CD4-positive, alpha-beta memory T cell (primary cell): ENCODE measurements around the gene MGST2. TPM values are rescaled to one million over a fixed set of nuclear protein-coding genes. Genes with fewer than 3 reads are reported as not detected.

Experiments
- CTCF ChIA-PET: fragments of 350-600 bp; sonication (Branson Sonifier 250); formaldehyde crosslinking; loops from one replicate; lab custom pipeline; 2021; ENCODE audit warnings: inconsistent platforms; ENCODE audit not compliant: partially characterized antibody; lab: Charles Lee
- POLR2A ChIA-PET: fragments of 350-600 bp; sonication (Branson Sonifier 250); formaldehyde crosslinking; loops from one replicate; lab custom pipeline; 2021; ENCODE audit not compliant: partially characterized antibody; lab: Charles Lee
- DNase-seq, 5 donors: peaks; one replicate each; pipeline versions ENCODE4 v3.0.0 to v3.0.0-alpha.2; 2020 to 2022; ENCODE audit warnings: mixed read lengths in 1 of 5
- H3K27ac ChIP-seq: one replicate; pipeline ENCODE4 v1.7.0; 2013; ENCODE audit warnings: low read depth, low read length
- H3K27me3 ChIP-seq: 2 replicates; pipeline ENCODE4 v1.7.0; 2013; ENCODE audit warnings: mild to moderate bottlenecking, low read length, moderate library complexity; ENCODE audit not compliant: insufficient read depth
- H3K36me3 ChIP-seq: 2 replicates; pipeline ENCODE4 v1.7.0; 2013; ENCODE audit warnings: mild to moderate bottlenecking, low read length, moderate library complexity; ENCODE audit not compliant: insufficient read depth
- H3K4me1 ChIP-seq: 2 replicates; pipeline ENCODE4 v1.7.0; 2013; ENCODE audit warnings: mild to moderate bottlenecking, low read length, moderate library complexity; ENCODE audit not compliant: insufficient read depth
- H3K4me3 ChIP-seq, 2 donors: one replicate each; pipeline ENCODE4 v1.7.0; 2013; ENCODE audit warnings: low read length in 2 of 2, mild to moderate bottlenecking in 1 of 2
- H3K9me3 ChIP-seq, 2 donors: one replicate each; pipeline ENCODE4 v1.7.0; 2013; ENCODE audit warnings: low read length in 2 of 2, control low read depth in 1 of 2; ENCODE audit not compliant: control insufficient read depth in 1 of 2
- H3K27ac Mint-ChIP-seq, 7 donors: one replicate each; pipeline ENCODE4 v1.8.0; 2020 to 2021; ENCODE audit warnings: mixed read lengths in 7 of 7, mild to moderate bottlenecking in 6 of 7, inconsistent platforms in 3 of 7, moderate library complexity in 3 of 7
- H3K27me3 Mint-ChIP-seq, 2 donors: one replicate each; pipeline ENCODE4 v1.8.0; 2020 to 2021; ENCODE audit warnings: mixed read lengths in 2 of 2
- H3K36me3 Mint-ChIP-seq, 2 donors: one replicate each; pipeline ENCODE4 v1.8.0; 2020 to 2021; ENCODE audit warnings: mixed read lengths in 2 of 2, inconsistent platforms in 1 of 2, mild to moderate bottlenecking in 1 of 2
- H3K4me1 Mint-ChIP-seq, 4 donors: one replicate each; pipeline ENCODE4 v1.8.0; 2020 to 2021; ENCODE audit warnings: mixed read lengths in 4 of 4, mild to moderate bottlenecking in 1 of 4
- H3K4me3 Mint-ChIP-seq, 8 donors: one replicate each; pipeline ENCODE4 v1.8.0; 2020 to 2021; ENCODE audit warnings: mixed read lengths in 8 of 8, mild to moderate bottlenecking in 7 of 8, moderate library complexity in 6 of 8, inconsistent platforms in 3 of 8
- H3K9me3 Mint-ChIP-seq, 8 donors: one replicate each; pipeline ENCODE4 v1.8.0; 2020 to 2021; ENCODE audit warnings: mixed read lengths in 8 of 8, mild to moderate bottlenecking in 5 of 8, inconsistent platforms in 3 of 8, moderate library complexity in 1 of 8
- intact Hi-C: fragments of 100-400 bp; cut with micrococcal nuclease; formaldehyde crosslinking; loops from one replicate; pipeline ENCODE4 v1.15.1; 2023
- polyA plus RNA-seq, 2 donors: library from polyadenylated mRNA; unstranded; fragments of 300-500 nt; fragmentation: Illumina TruSeq; gene quantifications; one replicate each; pipeline ENCODE4 v1.2.3, GENCODE V29; 2021
- total RNA-seq, 2 experiments: library from RNA; stranded (reverse); gene quantifications; one replicate each; pipeline ENCODE4 v1.2.3, GENCODE V29; 2021

Gene MGST2
- total and polyA plus RNA-seq, 4 experiments from 2014 or later = 1.0 to 26.2 (median 8.3) TPM

DNA sequence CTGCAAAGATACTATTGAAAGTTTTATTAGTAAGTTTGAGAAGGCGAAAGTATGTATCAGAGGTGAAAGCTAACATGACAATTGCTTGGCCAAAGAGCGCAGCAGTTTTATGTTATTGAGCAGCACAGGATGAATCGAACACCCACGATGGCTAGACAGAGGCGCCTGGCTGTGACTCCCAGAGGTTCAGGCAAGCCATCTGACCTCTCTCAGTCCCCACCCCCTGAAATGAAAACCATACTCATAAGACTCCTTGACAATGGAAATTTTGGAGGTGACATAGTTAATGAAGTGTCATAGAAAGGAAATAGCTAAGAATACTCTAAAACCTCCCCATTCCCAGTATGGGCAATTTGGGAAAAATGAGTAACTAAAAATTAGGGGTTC, 70.6 kb downstream of the MGST2 start:
- H3K9me3 Mint-ChIP-seq = no peaks in the 10 kb centered on the region
- Histone ChIP-seq H3K27ac (no peak overlapping the region), H3K9me3 (no peaks in the 10 kb centered on the region), H3K36me3 (no peaks in the 10 kb centered on the region), H3K27me3 (peaks cover 4% of the 10 kb centered on the region), H3K4me3 (no peak overlapping the region), H3K4me1 (peaks cover 14% of the 10 kb centered on the region)
- intact Hi-C loops = loop anchor here (10.0 kb wide), 1 partner anchor 629 kb away; no protein-coding TSS in a partner anchor
- DNase-seq = no peak
- peaks cover 40 to 45% of the 10 kb centered on the region in 2 donors for H3K27me3 Mint-ChIP-seq
- peaks cover 0 to 11% (median 8%) of the 10 kb centered on the region in 4 donors for H3K4me1 Mint-ChIP-seq
- no peaks in the 10 kb centered on the region for H3K36me3 Mint-ChIP-seq
- ChIA-PET CTCF (interaction anchor here (0.6 kb wide), 1 partner anchor 13 kb away, joined by 3 read pairs; no protein-coding TSS in a partner anchor), POLR2A (no interaction called here)
- H3K4me3 Mint-ChIP-seq = peak overlapping the region in 5 of 8 donors; percentile 34 to 62 (median 52)
- H3K27ac Mint-ChIP-seq = no peak overlapping the region

DNA sequence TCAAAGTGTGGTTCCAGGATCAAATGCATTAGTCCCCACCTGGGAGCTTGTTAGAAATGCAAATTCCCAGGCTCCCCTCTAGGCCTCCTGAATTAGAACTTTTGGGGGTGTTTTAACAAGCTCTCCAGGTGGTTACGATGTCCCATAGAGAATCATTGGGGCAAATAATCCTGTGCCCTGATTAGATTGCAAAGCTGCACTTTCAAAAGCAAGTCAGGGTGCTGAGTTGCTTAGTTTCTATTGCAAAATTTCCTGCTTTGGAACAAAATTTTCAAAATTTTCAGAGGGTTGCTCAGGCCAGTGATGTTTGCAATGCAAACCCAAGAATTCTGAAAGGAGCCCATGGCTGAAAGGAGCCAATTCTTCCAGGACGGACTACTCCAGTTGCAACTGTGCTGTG, 71.0 kb downstream of the MGST2 start:
- POLR2A ChIA-PET = no interaction called here
- Histone ChIP-seq H3K27me3 (peaks cover 4% of the 10 kb centered on the region), H3K9me3 (no peaks in the 10 kb centered on the region), H3K27ac (no peak overlapping the region), H3K4me3 (no peak overlapping the region), H3K4me1 (peaks cover 14% of the 10 kb centered on the region), H3K36me3 (no peaks in the 10 kb centered on the region)
- H3K4me3 Mint-ChIP-seq = no peak overlapping the region
- intact Hi-C loops = loop anchor here (10.0 kb wide), 1 partner anchor 628 kb away; no protein-coding TSS in a partner anchor
- H3K4me1 Mint-ChIP-seq = peaks cover 0 to 11% (median 8%) of the 10 kb centered on the region in 4 donors
- H3K36me3 Mint-ChIP-seq = no peaks in the 10 kb centered on the region
- H3K27me3 Mint-ChIP-seq = peaks cover 40 to 43% of the 10 kb centered on the region in 2 donors
- CTCF ChIA-PET = interaction anchor here (0.6 kb wide), 1 partner anchor 13 kb away, joined by 3 read pairs; no protein-coding TSS in a partner anchor
- H3K27ac Mint-ChIP-seq = no peak overlapping the region
- no peaks in the 10 kb centered on the region for H3K9me3 Mint-ChIP-seq
- DNase-seq = no peak

DNA sequence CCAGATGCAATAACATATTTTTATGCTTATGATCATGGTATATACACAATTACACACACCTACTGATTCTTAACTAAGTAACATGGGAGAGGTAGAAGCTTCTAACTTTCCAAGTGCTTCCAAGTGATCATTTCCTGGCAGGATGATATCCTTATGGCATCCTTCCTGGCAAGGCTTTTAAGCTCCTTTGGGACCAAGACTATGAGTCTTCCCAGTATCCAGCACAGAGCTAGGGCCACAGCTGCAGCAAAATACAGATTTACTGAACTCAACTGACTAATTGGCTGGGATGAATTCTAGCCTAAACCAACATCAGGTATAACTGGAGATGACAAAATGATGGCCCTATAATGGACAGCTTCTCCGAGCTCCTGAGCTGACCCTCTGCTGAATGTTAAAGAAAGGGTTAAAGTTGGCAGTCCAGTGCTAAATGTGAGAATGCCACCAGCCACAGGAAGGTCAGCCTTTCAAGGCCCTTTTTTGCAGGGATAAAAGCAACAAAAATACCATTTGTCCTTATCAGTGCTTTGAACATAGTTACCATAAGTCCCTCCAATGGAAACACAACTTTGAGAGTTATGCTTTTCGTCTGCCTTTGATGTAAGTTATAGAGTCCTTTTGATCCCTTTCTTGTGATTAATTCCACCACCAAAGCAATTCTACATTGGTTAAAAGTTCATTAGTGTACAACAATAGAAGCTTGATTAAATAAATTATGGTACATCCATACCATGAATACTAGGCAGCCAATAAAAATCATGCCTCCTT, 73.4 kb downstream of the MGST2 start:
- no peaks in the 10 kb centered on the region for H3K36me3 Mint-ChIP-seq
- Histone ChIP-seq H3K36me3 (no peaks in the 10 kb centered on the region), H3K27ac (no peak overlapping the region), H3K9me3 (no peaks in the 10 kb centered on the region), H3K4me3 (no peak overlapping the region), H3K4me1 (peaks cover 14% of the 10 kb centered on the region), H3K27me3 (peaks cover 4% of the 10 kb centered on the region)
- intact Hi-C loops = loop anchor here (10.0 kb wide), 1 partner anchor 626 kb away; no protein-coding TSS in a partner anchor
- ChIA-PET CTCF (interaction anchor here (1.1 kb wide), 1 partner anchor 83 kb away, joined by 3 read pairs; no protein-coding TSS in a partner anchor), POLR2A (no interaction called here)
- no peaks in the 10 kb centered on the region for H3K9me3 Mint-ChIP-seq
- peaks cover 30 to 32% of the 10 kb centered on the region in 2 donors for H3K27me3 Mint-ChIP-seq
- H3K4me3 Mint-ChIP-seq = no peak overlapping the region
- peaks cover 0 to 11% (median 8%) of the 10 kb centered on the region in 4 donors for H3K4me1 Mint-ChIP-seq
- no peak for DNase-seq
- no peak overlapping the region for H3K27ac Mint-ChIP-seq

DNA sequence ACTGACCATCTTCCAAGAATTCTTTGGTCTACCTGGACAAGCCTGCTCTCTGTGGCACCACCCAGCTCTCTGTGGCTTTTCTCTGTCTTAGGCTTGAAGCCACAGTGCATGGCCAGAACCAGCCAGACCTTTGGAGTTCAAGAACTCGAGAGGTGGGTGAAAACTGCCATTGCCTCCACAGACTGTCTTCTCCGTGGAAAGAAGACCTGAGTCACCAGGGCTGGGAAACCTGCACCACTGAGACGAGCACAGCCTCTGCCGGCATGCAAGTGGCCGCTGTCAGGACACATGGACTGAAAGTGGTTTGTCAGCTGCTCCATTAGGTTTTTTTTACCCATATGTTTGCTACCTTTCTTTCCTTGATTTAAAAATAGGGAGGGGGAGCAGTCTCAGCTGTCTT, 74.5 kb downstream of the MGST2 start:
- ChIA-PET POLR2A (no interaction called here), CTCF (interaction anchor here (1.1 kb wide), 1 partner anchor 10 kb away, joined by 4 read pairs; no protein-coding TSS in a partner anchor)
- peaks cover 22 to 26% of the 10 kb centered on the region in 2 donors for H3K27me3 Mint-ChIP-seq
- Histone ChIP-seq H3K36me3 (no peaks in the 10 kb centered on the region), H3K27me3 (peaks cover 4% of the 10 kb centered on the region), H3K27ac (no peak overlapping the region), H3K4me3 (no peak overlapping the region), H3K4me1 (peaks cover 5% of the 10 kb centered on the region), H3K9me3 (no peaks in the 10 kb centered on the region)
- no peak overlapping the region for H3K4me3 Mint-ChIP-seq
- no peak overlapping the region for H3K27ac Mint-ChIP-seq
- H3K4me1 Mint-ChIP-seq = peaks cover 0 to 3% (median 2%) of the 10 kb centered on the region in 4 donors
- DNase-seq = no peak
- H3K9me3 Mint-ChIP-seq = no peaks in the 10 kb centered on the region
- intact Hi-C loops = no loop called here
- no peaks in the 10 kb centered on the region for H3K36me3 Mint-ChIP-seq

DNA sequence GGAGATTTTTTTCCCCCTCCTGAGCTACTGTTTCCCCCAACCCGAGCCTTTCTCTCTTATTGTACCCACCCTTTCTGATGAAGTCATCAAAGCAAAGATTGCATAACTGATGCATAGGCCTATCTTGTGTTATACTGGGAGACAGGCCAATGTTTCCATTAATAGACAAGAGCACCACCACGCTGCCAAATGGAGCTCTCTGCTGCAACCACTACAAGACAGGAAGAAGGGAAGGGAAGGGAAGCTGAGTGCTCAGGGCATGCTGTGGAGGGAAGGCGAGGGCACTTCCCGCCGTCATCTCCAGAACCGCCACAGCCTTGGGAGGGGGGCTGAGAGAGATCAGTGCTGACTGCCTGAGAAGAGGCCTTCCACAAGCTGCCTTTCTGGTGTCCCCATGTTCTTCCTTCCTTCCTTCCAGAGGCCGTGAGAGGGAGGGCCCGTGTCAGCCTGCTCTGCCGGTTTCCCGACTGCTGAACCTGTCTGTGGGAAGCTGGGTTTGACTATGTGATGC, 75.0 kb downstream of the MGST2 start:
- ChIA-PET POLR2A (no interaction called here), CTCF (interaction anchor here (1.1 kb wide), 1 partner anchor 9 kb away, joined by 4 read pairs; no protein-coding TSS in a partner anchor)
- no peak overlapping the region for H3K4me3 ChIP-seq
- H3K9me3 ChIP-seq = no peaks in the 10 kb centered on the region
- Mint-ChIP-seq H3K27ac (no peak overlapping the region), H3K4me1 (peaks cover 0 to 2% (median under 1%) of the 10 kb centered on the region in 4 donors), H3K4me3 (no peak overlapping the region), H3K27me3 (peaks cover 21 to 26% of the 10 kb centered on the region in 2 donors), H3K36me3 (no peaks in the 10 kb centered on the region), H3K9me3 (no peaks in the 10 kb centered on the region)
- intact Hi-C loops = no loop called here
- peaks cover under 1% of the 10 kb centered on the region for H3K4me1 ChIP-seq
- no peak overlapping the region for H3K27ac ChIP-seq
- no peak for DNase-seq
- peaks cover 4% of the 10 kb centered on the region for H3K27me3 ChIP-seq
- no peaks in the 10 kb centered on the region for H3K36me3 ChIP-seq

DNA sequence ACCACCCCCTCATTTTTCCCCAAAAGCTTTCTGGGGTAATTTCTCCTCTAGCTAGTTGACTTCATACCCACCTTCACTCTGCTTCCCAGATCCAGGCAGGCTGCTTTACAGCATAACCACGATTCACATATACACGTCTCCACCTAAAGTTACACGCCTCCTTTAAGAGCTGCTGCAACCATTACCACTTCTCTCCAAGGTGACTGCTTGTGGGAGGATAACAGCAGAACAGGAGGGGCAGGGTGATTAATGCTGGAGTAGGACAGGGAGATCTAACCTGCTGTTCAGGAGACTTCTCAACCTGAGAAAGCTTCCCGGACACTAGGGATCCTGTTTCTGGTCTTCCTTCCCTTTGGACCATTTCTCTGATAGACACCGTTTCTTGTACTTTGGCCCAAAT, 77.4 kb downstream of the MGST2 start:
- Mint-ChIP-seq H3K27me3 (peaks cover 5 to 6% of the 10 kb centered on the region in 2 donors), H3K36me3 (no peaks in the 10 kb centered on the region), H3K27ac (no peak overlapping the region), H3K4me3 (no peak overlapping the region), H3K9me3 (no peaks in the 10 kb centered on the region), H3K4me1 (no peaks in the 10 kb centered on the region)
- Histone ChIP-seq H3K4me1 (no peaks in the 10 kb centered on the region), H3K4me3 (no peak overlapping the region), H3K36me3 (no peaks in the 10 kb centered on the region), H3K27ac (no peak overlapping the region), H3K9me3 (no peaks in the 10 kb centered on the region), H3K27me3 (no peaks in the 10 kb centered on the region)
- ChIA-PET POLR2A (no interaction called here), CTCF (interaction anchor here (0.9 kb wide), 1 partner anchor 64 kb away, joined by 3 read pairs; no protein-coding TSS in a partner anchor)
- intact Hi-C loops = no loop called here
- DNase-seq = no peak

DNA sequence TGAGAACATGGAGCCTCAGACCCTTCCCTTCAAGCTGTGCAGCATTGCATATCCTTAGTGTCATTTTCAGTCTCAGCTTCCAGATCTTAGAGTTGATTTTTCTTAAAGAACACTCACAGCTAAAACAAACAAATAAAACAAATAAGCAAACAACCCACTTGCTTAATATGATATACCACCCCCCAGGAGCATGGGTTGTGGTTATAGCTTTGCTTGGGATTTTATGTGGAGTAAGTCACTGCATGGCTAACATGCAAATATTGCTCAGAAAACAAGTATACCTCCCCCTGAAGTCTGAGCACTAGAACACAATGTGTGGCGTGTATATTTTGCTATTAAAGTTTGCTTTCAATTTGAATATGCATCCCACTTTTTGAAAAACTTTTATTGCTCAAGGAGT, 78.6 kb downstream of the MGST2 start:
- CTCF ChIA-PET = no interaction called here
- no peaks in the 10 kb centered on the region for H3K36me3 ChIP-seq
- peaks cover 1 to 2% of the 10 kb centered on the region in 2 donors for H3K27me3 Mint-ChIP-seq
- H3K27me3 ChIP-seq = no peaks in the 10 kb centered on the region
- POLR2A ChIA-PET = no interaction called here
- H3K4me3 Mint-ChIP-seq = no peak overlapping the region
- no peak overlapping the region for H3K27ac Mint-ChIP-seq
- intact Hi-C loops = no loop called here
- H3K4me3 ChIP-seq = no peak overlapping the region
- no peak for DNase-seq
- H3K4me1 Mint-ChIP-seq = no peaks in the 10 kb centered on the region
- no peaks in the 10 kb centered on the region for H3K36me3 Mint-ChIP-seq
- no peak overlapping the region for H3K27ac ChIP-seq
- no peaks in the 10 kb centered on the region for H3K9me3 ChIP-seq
- H3K4me1 ChIP-seq = no peaks in the 10 kb centered on the region
- H3K9me3 Mint-ChIP-seq = no peaks in the 10 kb centered on the region
